Muscle of back (tissue), 11 donors: ENCODE data around the gene GRIP1. TPM values are rescaled to one million over a fixed set of nuclear protein-coding genes. Genes with fewer than 3 reads are reported as not detected.

ENCODE experiments used
- DNase-seq, 3 donors: peaks; one replicate each; pipeline versions ENCODE4 v3.0.0 to v3.0.0-alpha.2; 2013
- polyA plus RNA-seq, 10 donors: library from polyadenylated mRNA; unstranded; fragments of 120-200 nt; gene quantifications; one replicate each; pipeline ENCODE4 v1.2.1, GENCODE V29; 2013; ENCODE audit not compliant: insufficient read length in 10 of 10

GRIP1 gene
- polyA plus RNA-seq, 10 donors: 0.49 to 4.1 (median 1.6) TPM

DNA sequence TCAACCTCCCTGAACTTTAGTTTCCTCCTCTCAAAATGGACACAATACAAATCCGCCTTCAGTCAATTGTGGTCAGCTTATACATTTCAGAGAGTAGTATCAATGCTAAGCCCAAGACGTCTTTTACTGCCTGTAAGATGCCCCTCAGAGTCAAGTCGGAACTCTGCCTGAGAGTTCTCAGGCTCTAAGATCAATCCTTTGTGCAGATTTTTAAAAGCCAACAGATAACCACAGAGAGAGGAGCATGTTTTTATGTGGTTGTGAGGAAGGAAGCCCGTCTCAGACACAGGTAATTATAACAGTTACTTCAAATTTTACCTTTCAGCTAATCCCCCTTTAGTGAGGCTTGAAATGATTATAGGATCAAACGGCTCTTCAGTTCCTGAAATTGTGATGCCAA lies 285.0 kb downstream of the GRIP1 start:
- DNase-seq: no peak

DNA sequence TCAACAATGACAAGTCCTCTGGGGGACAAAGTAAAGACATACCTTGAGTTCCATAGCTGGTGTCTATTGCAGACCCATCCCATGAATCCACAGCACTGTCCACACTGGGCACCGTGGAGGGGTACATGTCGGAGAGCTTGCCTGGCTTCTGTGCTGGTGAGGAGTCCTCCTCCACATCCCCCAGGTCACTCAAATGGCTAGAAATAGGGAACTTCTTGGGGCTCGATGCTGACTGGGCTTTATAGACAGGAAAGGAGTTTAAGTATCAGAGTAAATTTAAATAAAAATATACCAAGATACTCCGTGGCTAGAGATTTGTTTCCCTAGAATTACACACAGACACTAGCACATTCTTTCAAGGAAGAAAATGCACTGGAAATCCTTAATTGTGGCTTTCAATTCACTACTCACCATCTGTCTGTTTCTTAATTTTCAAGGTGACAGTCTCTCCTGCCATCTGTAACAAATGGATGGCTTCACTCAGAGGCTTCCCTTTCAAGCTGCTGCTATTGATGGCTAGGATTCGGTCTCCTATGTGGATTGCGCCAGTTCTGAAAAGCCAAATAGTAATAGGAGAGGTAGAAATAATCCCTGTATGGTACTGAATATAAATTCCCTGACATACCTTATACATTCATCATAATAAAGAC lies 286.5 kb downstream of the GRIP1 start:
- no peak for DNase-seq

DNA sequence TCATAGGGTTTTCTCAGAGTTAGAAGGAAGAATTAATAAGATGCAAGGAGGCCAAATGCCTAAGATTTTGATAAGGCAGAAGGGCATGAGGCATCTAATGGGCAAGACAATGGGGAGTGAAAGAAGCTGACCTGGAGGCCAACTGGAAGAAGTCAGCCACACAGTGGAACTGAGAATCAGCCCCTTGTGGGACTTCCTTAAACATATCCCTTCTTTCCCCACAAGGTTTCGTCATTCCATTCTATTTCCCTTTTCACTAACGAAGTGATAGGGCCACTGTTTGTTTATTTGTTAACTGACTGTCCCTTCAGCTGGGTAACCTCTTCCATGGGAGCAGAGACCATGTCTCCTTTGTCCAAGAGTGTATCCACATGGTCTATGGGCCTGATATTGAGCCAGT lies 290.4 kb downstream of the GRIP1 start:
- no peak for DNase-seq

DNA sequence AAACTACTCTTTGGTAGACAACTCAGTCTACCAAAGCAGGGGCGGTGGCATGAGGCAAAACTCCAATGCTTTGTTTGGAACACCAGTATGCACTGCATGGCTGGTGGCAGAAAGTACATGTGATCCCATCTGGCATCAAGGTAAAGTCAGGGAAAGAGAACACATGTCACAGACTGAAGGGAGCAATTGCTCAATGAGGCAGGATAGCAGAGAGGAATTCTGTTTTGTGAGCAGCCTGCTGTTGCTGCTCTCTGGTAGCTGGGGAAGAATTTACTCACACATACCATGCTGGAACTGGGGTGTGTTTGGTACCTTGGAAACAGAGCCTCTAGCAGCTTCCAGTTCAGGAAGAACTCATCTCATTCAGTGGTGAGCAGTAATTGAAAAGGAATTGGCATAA lies 291.8 kb downstream of the GRIP1 start:
- DNase-seq: no peak

DNA sequence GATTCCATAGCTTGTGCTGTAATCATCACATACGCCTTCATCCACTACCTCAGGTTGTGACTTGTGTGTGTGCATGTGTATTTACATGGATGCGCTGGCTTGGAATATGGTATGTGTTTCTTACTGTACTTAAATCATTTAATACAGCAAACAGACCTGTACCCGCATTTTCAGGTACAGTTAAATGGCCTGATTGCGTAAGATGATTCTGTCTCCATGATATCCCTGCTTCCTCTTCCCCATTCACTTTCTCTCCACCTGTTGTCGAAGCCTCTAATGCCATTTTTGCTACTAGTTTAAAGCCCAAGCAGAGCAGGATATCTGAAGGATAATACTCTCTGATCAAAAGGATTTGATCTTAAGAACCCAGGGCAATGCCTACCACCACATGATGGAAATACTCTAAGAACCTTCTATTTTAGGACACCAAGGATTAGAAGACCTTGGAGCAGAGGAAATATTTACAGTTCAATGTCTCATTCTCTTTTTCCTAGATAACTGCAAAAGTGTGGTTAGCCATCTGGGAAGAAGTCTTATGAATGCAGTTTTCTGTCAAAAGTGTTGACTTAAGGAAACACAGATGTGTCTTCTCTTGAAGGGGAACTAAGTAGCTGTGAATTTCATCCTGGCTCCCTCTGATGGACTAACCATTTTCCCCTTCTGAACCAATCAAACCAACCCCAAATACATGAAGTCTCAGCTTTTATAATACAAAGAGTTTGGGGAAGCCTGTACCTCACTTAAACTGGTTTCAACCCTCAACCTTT lies 297.9 kb downstream of the GRIP1 start:
- DNase-seq: no peak

DNA sequence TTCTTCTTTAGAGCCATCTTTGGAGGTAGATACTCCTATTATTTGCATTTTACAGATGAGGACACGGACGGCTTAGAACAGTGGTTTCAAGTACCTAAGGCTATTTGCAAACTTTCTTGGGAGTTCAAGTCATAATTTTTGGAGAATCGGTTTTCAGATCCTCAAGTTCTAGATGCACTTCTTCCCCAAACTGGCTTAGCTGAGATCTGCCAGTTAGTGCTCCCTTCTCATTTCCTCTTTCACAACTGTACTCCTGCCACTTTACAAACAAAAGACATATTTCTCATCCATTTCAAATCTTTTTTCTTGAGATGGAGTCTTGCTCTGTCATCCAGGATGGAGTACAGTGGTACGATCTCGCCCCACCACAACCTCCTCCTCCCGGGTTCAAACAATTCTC lies 299.3 kb downstream of the GRIP1 start:
- DNase-seq: no peak

DNA sequence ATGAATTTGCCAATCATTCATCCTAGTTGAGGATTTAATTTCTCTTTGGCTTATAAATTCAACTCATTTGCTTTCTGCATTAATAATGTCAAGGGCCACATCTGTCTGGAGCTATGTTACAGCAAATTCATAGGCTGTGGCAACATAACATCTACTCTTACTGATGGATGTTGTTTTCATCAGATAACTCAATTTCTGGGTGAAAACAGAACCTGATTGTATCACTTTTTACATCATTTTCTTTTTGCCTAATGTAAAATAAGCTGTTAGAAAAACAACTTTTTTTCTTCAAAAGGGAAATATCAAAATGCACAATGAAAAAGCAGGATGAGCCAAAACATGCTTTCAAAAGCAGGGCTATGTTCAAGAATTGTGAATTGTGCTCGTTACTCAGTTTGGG lies 303.3 kb downstream of the GRIP1 start:
- no peak for DNase-seq

DNA sequence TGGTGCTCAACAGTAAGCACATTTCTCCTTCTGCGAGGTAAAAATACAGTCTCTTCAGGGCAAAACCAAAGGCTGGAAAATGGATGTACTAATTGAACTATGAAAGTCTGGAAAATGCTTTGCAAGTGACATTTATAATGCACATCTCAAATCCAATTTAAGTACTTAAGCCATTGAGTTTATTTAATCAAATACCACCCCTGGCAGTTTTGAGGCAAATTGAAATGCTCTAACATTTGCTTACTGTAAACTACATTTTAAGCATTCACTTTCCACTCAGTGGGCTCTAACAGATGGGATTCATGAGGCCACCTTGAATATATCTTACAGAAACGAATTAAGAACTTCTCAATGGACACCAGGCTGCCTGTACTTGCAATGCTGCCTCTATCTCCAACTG lies 306.9 kb downstream of the GRIP1 start:
- DNase-seq: no peak

DNA sequence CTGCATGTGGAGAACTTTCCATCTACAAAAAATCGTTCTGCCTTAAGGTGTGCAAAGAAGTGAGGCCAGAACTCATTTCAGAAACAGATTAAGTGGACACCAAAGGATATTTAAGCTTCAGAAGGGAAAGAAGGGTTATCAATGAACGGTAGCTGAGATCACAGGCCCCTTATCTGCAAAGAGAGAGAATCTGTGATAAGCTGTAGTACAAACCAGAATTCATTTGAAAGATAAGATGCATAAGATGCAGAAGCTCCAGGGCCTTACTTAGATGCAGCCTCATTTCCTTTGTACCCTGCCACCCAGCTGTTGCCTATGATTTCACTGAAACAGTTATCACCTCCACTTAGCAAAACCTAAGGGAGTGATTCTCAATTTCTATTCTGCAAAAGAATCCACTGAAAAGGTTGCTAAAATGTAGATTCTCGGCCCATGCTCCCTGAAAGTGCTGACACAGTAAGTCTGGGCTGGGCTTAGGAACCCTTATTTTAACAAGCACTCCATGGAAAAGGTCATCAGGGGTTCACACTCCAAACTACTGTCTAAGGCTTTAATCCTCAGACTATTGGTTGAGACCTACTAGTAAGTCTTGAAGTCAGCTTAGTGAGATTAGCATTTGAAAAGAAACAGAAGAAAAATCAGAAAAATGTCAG lies 311.7 kb downstream of the GRIP1 start:
- no peak for DNase-seq

DNA sequence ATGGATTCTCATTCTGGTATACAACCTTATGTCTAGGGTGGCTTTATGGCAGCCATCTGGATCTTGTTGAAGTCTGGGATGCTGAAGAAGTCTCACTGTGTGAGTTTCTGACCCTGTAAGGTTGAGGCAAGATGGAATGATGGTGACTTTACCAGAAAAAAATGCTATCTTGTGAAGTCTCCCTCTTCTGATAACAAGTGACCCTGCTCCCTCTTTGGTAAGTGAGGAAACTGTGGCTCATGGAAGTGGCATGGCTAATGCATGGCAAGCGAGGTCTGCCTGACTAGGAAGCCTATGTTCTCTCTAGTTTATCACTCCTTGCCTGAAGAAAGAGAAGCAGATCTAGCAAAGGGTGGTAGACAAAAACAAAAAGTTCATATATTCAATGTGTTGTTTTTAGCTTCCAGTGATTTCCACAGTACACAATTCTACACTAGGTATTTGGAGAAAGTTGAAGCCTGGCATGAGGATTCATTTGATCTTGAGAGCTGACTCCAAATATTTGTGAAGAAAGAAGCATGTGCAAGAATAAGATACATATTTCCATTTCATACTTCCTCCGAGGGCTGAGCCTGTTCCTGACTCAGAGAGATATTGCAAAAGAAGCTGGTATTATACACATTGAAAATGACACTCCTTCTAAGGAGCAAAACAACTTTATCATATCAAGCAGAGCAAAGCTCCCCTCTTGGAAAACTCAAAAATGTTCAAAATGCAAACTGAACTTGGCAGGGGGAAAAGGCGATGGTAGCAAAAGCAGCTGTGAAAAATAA lies 313.0 kb downstream of the GRIP1 start:
- no peak for DNase-seq

DNA sequence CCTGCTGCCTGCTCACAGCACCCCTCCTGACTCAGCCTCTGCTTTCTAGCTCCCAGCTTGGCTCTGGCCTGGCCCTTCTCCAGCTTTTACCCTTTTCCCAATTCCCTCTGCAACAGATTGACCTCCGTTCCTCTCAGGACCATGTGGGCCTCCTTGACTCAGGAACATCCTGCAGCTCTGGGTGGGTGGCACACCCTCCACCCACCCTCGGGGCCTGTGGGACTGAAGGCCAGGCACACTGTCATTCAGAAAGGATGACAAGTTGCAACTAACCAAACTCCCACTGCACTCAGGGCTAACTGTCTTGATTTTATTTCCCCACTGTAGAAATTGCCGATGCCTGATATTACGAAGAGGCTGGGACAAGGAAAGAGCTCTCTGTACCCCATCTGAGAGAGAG lies 317.2 kb downstream of the GRIP1 start:
- DNase-seq: no peak

DNA sequence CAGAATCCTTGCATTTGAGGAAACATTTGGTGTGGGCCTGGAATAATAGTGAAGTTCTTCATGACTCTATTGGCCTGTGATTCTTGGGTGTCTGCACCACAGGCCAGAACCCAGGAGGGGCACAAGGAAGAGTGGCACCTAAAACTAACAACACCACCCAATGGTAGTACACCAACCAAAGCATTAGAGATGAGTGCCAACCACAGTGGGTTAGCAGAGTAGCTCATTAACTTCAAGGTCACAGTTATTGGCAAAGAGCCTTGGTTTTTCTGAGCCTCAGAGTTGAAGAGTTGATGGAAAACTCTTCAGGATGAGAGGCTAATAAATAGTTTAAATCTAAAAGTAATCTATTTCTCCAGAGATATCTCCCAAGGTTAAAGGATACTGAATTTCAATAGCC lies 319.6 kb downstream of the GRIP1 start:
- DNase-seq: no peak

DNA sequence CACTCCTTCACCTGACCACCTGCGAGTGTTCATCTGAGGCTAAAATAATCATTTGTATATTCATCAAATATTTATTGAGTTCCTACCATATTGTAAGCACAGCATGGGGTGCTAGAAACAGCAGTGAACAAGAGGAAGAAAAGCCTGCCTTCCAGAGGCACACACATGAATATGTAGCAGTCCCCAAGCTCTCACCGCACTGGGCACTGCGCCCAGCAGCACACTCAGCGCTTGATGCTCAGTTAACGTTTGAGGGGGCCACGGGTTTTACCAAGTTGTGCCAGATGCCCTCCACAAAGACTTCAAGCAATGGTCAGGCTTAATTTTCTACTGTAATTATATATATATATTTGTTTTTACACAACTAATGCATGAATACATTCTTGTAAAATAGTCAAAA lies 324.6 kb downstream of the GRIP1 start:
- DNase-seq: no peak

DNA sequence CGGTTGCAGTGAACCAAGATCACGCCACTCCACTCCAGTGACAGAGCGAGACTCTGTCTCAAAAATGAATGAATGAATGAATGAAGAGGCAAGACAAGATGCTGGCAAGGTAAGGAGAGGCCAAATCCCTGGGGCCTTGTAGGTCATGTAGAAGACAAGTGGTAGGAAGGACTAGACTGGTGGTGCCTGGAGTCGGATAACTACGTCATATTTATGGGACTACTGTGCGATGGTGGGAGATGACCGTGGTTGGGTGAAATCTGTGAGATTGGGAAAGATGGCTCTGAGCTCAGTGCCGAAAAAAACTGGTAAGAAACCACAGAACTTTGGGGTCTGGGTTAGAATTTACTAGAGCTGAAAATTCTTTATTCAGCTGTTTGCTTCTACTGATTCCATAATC lies 326.0 kb downstream of the GRIP1 start:
- no peak for DNase-seq

DNA sequence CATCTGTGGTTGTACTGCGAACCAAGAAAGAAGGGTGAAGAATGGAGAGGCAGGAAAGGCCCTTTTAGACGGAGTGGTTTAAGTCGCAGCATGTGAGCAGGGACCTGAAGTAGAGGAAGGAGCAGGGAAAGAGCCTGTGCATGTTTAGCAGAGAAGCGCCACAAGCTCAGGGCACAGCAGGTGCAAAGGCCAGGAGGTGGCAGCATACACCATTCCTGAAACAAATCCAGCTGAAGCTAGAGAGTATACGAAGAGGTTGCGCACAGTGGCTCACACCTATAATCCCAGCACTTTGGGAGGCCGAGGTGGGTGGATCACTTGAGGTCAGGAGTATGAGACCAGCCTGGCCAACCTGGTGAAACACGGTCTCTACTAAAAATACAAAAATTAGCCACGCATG lies 326.7 kb downstream of the GRIP1 start:
- peak in 2 of 3 donors; percentile 13 to 29 for DNase-seq

DNA sequence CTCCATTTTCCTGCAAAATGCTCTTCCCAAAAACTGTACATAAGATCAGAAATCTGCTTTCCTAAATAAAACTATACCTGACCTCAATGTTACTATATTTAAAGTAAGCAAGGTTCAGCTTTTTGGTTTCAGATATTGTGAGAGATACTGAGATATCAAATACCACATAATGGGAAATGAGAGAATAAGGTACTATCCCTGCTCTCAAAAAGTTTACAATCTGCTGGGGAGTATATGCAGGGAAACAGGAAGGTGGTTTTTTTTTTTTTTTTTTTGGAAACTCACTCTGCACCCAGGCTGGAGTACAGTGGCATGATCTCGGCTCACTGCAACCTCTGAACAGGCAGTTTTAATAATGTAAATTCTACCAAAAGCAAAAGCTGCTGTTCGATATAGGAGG lies 327.6 kb downstream of the GRIP1 start:
- DNase-seq: no peak

DNA sequence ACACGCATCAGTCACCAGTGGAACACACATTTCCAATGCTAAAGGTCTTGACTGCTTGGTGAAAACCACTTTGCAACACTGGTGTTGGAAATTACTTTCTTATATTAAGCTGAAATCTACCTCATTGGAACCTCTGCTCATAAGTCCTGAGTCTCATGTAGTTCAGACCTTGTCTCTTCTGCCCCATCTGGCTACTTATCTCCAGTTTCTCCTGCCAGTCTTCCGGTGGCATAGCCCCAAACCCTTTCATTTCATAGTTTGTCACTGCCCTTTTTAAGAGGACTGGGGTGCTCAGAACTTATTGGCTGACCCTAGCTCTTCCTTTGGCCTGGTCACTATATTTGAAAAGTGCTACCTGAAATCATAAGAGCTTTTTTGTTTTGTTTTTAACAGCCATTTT lies 332.9 kb downstream of the GRIP1 start:
- DNase-seq: no peak

DNA sequence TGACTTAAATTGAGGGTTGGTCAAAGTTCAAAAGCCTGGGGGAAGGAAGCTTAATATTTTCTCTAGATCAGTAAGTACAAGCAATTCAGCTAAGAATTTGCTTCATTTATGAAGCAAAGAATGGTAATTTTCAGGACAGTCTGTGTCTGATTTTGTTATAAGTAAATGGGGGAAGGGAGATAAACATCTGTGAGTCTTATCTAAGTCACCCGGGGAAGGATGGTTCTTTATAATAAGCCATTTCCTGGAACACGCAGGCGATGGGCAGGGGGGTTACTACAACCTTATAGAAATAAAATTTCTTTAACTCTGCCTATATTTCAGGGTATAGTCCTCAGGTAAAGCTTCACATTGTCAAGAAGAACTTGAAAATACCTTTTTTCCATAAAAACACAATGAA lies 333.7 kb downstream of the GRIP1 start:
- no peak for DNase-seq

DNA sequence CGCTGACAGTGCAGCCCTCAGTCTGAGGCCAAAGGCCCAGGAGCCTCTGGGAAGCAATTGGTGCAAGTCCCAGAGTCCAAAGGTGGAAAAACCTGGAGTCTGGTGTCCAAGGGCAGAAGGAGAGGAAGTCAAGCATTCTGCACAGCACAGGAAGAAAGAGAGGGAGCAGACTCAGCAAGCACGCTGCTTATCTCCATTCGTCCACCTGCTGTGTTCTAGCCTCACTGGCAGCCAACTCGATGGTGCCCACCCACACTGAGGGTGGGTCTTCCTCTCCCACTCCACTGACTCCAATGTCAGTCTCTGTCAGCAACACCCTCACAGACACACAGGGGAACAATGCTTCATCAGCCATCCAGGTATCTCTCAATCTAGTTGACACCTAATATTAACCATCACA lies 337.8 kb downstream of the GRIP1 start:
- no peak for DNase-seq

DNA sequence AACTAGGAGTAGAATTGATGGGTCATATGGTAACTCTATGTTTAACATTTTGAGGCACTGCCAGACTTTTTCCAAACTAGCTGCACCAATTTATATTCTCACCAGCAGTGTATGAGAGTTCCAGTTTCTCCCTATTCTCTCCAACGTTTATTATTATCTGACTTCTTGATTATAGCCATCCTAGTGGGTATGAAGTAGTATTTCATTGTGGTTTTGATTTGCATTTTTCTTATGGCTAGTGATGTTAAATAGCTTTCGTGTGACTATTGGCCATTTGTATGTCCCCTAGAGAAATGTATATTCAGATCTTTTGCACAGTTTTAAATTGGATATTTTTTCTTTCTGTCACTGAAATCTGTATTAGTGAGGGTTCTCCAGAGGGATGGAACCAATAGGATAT lies 338.7 kb downstream of the GRIP1 start:
- no peak for DNase-seq

DNA sequence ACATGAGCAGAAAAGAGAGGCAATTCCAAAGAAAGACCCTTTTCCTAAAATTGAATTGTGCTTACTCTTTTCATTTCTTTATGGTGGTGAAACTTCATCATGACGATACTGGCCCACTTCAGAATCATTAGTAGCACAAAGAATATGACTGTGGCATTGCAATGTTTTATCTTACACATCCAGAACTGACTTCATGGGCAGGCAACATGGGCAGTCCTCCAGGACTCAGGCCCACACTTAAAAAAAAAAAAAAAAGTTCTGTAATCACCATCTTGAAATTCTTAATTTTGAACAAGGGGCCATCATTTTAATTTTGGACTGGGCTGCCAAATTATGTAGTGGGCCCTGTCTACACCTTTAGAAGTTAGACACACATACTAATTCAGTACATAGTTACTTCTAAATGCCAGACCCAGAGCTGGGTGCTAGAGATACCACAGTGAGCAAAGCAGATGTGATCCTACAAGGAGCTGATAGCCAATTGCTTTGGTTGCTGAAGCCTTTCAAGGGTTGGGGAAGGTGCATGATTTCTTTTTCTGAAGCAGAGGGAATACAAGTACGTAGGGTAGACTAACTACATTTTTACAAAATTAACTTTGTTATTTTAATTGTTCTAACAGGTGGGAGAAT lies 341.4 kb downstream of the GRIP1 start:
- no peak for DNase-seq

DNA sequence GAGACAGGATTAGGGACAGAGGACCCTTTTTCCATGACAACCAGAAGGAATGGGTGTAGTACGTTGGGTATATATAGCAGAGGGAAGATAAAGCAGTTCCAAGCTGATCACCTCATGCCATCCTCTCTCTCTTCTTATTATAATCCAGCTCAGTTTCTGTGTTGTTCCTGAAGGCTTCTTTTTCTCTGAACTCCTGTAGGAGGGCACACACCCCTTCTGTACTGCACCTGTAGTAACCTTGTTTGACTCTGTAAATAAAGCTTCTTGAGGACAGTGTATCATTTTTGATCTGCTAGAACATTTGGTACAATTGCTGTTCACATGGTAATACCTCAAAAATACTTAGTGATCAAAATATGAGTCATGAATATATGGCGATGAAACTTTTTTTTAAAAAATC lies 343.1 kb downstream of the GRIP1 start:
- no peak for DNase-seq
